Hepatocyte (in vitro differentiated cells): ENCODE data around the gene LTB4R.
A peak's percentile ranks its signal among the peaks of the same experiment; 100 is the strongest.

Source experiments
- EZH2 ChIP-seq: fragments of 200-600 bp; sonication (generic); IDR thresholded peaks from 2 replicates; pipeline ENCODE4 v1.6.1; 2016; ENCODE audit warnings: antibody characterized with exemption, mild to moderate bottlenecking, borderline replicate concordance
- EZH2phosphoT487 ChIP-seq: fragments of 200-600 bp; sonication (generic); IDR thresholded peaks from one replicate; pipeline ENCODE4 v1.6.1; 2018; ENCODE audit warnings: antibody characterized with exemption, mild to moderate bottlenecking, low read depth, moderate library complexity; ENCODE audit not compliant: unreplicated experiment, severe bottlenecking
- TF ChIP-seq, protein P1 (sequence below): fragments of 200-600 bp; sonication (generic); IDR thresholded peaks from 2 replicates; pipeline ENCODE4 v1.5.1; 2016; ENCODE audit warnings: antibody characterized with exemption, mild to moderate bottlenecking; ENCODE audit not compliant: poor library complexity

DNA sequence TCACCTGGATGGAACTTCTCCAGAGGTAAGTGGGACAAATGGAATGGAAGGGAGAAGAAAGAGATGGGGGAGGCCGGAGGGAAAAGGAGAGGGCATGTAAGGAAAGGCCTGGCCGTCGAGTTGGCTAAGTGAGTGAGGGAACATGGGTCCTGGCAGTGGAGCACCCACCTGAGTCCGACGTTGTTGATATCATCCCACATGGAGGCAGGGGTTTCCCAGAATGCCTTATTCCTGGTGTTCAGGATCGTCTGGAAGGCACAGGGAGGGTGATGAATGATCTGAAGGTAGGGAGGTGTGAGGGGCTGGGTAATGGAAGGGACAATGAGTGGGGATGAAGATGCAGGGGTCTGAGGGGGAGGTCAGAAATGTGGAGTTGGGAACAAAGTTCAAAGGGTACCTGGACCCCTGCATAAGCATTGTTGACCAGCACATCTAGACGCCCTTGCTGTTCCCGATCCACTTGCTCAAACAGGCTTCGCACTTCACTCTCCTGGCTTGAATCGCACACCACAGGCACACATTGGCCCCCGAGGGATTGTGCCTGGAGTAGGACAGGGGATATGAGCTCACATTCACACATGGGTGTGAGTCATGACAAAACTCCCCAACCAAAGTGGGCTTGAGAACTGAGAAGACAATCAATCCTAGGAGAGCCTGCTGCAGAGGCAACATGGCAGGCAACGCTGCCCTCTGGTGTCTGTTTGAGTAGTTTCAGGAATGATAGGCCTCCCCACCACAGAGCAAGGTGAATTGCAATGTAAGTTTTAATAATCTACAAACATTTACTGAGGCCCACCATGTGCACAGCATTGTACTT lies 14.8 kb upstream of the LTB4R start:
- TF ChIP-seq, protein P1, sequence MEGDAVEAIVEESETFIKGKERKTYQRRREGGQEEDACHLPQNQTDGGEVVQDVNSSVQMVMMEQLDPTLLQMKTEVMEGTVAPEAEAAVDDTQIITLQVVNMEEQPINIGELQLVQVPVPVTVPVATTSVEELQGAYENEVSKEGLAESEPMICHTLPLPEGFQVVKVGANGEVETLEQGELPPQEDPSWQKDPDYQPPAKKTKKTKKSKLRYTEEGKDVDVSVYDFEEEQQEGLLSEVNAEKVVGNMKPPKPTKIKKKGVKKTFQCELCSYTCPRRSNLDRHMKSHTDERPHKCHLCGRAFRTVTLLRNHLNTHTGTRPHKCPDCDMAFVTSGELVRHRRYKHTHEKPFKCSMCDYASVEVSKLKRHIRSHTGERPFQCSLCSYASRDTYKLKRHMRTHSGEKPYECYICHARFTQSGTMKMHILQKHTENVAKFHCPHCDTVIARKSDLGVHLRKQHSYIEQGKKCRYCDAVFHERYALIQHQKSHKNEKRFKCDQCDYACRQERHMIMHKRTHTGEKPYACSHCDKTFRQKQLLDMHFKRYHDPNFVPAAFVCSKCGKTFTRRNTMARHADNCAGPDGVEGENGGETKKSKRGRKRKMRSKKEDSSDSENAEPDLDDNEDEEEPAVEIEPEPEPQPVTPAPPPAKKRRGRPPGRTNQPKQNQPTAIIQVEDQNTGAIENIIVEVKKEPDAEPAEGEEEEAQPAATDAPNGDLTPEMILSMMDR, result peak; percentile 76
- no peak for TF ChIP-seq EZH2
- no peak for TF ChIP-seq EZH2phosphoT487
